CD4-positive, alpha-beta T cell treated with Interleukin-17A for 4 hours (primary cell): ENCODE data around the gene PCP4.
"Not testable (repeated sequence)": the region's sequence is repeated elsewhere in the genome, so short reads cannot be mapped to it uniquely, and the experiment has no call there.

Experiments used
- DNase-seq: peaks from one replicate; pipeline ENCODE4 v3.0.0-alpha.2; 2020; ENCODE audit warnings: mixed read lengths

The PCP4 gene

GRCh38 chr21:39869141-39869818 lies 2.0 kb downstream of the PCP4 start:
- DNase-seq: no peak

GRCh38 chr21:39873687-39874086 lies 6.4 kb downstream of the PCP4 start:
- DNase-seq: no peak

GRCh38 chr21:39874206-39874605 lies 7.0 kb downstream of the PCP4 start:
- DNase-seq: no peak

- DNase-seq: no peak
Observed at GRCh38 chr21:39874759-39875158, 7.5 kb downstream of the PCP4 start.

- DNase-seq: no peak
Observed at GRCh38 chr21:39881661-39882060, 14.4 kb downstream of the PCP4 start.

- no peak for DNase-seq
Observed at GRCh38 chr21:39882151-39882838, 15.1 kb downstream of the PCP4 start.

- DNase-seq: no peak
Observed at GRCh38 chr21:39882839-39883195, 15.6 kb downstream of the PCP4 start.

GRCh38 chr21:39885119-39885848 lies 18.0 kb downstream of the PCP4 start:
- no peak for DNase-seq

- DNase-seq: no peak
Observed at GRCh38 chr21:39888848-39889247, 21.6 kb downstream of the PCP4 start.

GRCh38 chr21:39891111-39891510 lies 23.9 kb downstream of the PCP4 start:
- no peak for DNase-seq

GRCh38 chr21:39891863-39892262 lies 24.6 kb downstream of the PCP4 start:
- DNase-seq: not testable (repeated sequence)

GRCh38 chr21:39900491-39900890 lies 33.3 kb downstream of the PCP4 start:
- no peak for DNase-seq

- DNase-seq: no peak
Observed at GRCh38 chr21:39900911-39901310, 33.7 kb downstream of the PCP4 start.

- no peak for DNase-seq
Observed at GRCh38 chr21:39902986-39903385, 35.7 kb downstream of the PCP4 start.

- no peak for DNase-seq
Observed at GRCh38 chr21:39904457-39904856, 37.2 kb downstream of the PCP4 start.

GRCh38 chr21:39908265-39908923 lies 41.2 kb downstream of the PCP4 start:
- no peak for DNase-seq

- DNase-seq: no peak
Observed at GRCh38 chr21:39911286-39912199, 44.3 kb downstream of the PCP4 start.

GRCh38 chr21:39913706-39914305 lies 46.6 kb downstream of the PCP4 start:
- no peak for DNase-seq

GRCh38 chr21:39915881-39916280 lies 48.6 kb downstream of the PCP4 start:
- DNase-seq: no peak

GRCh38 chr21:39918558-39918957 lies 51.3 kb downstream of the PCP4 start:
- DNase-seq: no peak

GRCh38 chr21:39923476-39923875 lies 56.2 kb downstream of the PCP4 start:
- no peak for DNase-seq
